GM23248 (cell line): ENCODE data around the gene FBXO46. TPM values are rescaled to one million over a fixed set of nuclear protein-coding genes. Genes with fewer than 3 reads are reported as not detected.

Experiments used
- DNase-seq: peaks from one replicate; pipeline ENCODE4 v3.0.0-alpha.2; 2015
- H2AFZ ChIP-seq: fragments of 200-600 bp; sonication (generic); 2 replicates; pipeline ENCODE4 v1.6.1; 2016; ENCODE audit warnings: antibody characterized with exemption
- H3F3A ChIP-seq: fragments of 200-600 bp; sonication (generic); 2 replicates; pipeline ENCODE4 v1.6.1; 2016; ENCODE audit warnings: mild to moderate bottlenecking, antibody characterized with exemption, mixed run types; ENCODE audit not compliant: insufficient read depth
- H3K27ac ChIP-seq: fragments of 200-600 bp; sonication (generic); 2 replicates; pipeline ENCODE4 v1.5.1; 2016; ENCODE audit warnings: mild to moderate bottlenecking
- H3K27me3 ChIP-seq: fragments of 200-600 bp; sonication (generic); replicated peaks from 2 replicates; pipeline ENCODE4 v1.6.1; 2016; ENCODE audit warnings: mild to moderate bottlenecking; ENCODE audit not compliant: insufficient read depth
- H3K36me3 ChIP-seq: fragments of 200-600 bp; sonication (generic); 2 replicates; pipeline ENCODE4 v1.6.1; 2016; ENCODE audit warnings: low read depth, mild to moderate bottlenecking
- H3K4me1 ChIP-seq: fragments of 200-600 bp; sonication (generic); 2 replicates; pipeline ENCODE4 v1.6.1; 2016; ENCODE audit warnings: mild to moderate bottlenecking; ENCODE audit not compliant: insufficient read depth
- H3K4me2 ChIP-seq: fragments of 200-600 bp; sonication (generic); one replicate; pipeline ENCODE4 v1.6.1; 2016; ENCODE audit warnings: mild to moderate bottlenecking; ENCODE audit not compliant: unreplicated experiment
- H3K4me3 ChIP-seq: fragments of 200-600 bp; sonication (generic); 2 replicates; pipeline ENCODE4 v1.5.1; 2016; ENCODE audit warnings: mild to moderate bottlenecking
- H3K79me2 ChIP-seq: fragments of 200-600 bp; sonication (generic); 2 replicates; pipeline ENCODE4 v1.6.1; 2016; ENCODE audit warnings: mild to moderate bottlenecking; ENCODE audit not compliant: insufficient read depth
- H3K9ac ChIP-seq: fragments of 200-600 bp; sonication (generic); 2 replicates; pipeline ENCODE4 v1.6.1; 2016; ENCODE audit warnings: mild to moderate bottlenecking
- H3K9me2 ChIP-seq: fragments of 200-600 bp; sonication (generic); 2 replicates; pipeline ENCODE4 v1.6.1; 2016; ENCODE audit warnings: mixed run types, mild to moderate bottlenecking, moderate library complexity; ENCODE audit not compliant: insufficient read depth
- H3K9me3 ChIP-seq: fragments of 200-600 bp; sonication (generic); one replicate; pipeline ENCODE4 v1.6.1; 2017; ENCODE audit warnings: low read depth
- H4K20me1 ChIP-seq: fragments of 200-600 bp; sonication (generic); 2 replicates; pipeline ENCODE4 v1.6.0; 2016; ENCODE audit not compliant: insufficient read depth
- EZH2 ChIP-seq: fragments of 200-600 bp; sonication (generic); IDR thresholded peaks from 2 replicates; pipeline ENCODE4 v1.6.1; 2018; ENCODE audit warnings: antibody characterized with exemption, mild to moderate bottlenecking; ENCODE audit not compliant: insufficient read depth, poor library complexity, severe bottlenecking
- EZH2phosphoT487 ChIP-seq: fragments of 200-600 bp; sonication (generic); IDR thresholded peaks from 2 replicates; pipeline ENCODE4 v1.6.1; 2018; ENCODE audit warnings: antibody characterized with exemption, moderate library complexity, mild to moderate bottlenecking, low read depth; ENCODE audit not compliant: insufficient read depth
- WGBS, 2 experiments: methylation state at CpG; one replicate each; pipeline ENCODE4 v1.1.6; 2015 to 2017; ENCODE audit warnings: low lambda C conversion rate in 2 of 2, low coverage in 1 of 2; ENCODE audit errors: missing lambda C conversion rate in 2 of 2; 5-methylcytosine and 5-hydroxymethylcytosine counted together
- in situ Hi-C: fragments of 300-500 bp; cut with MboI; formaldehyde crosslinking; loops from 2 replicates; pipeline ENCODE4 v1.15.0; 2020
- polyA plus RNA-seq: library from polyadenylated mRNA; unstranded; fragments of >200 nt; fragmentation: Nextera tagmentation; extraction: Ambion mirVana; gene quantifications from 2 replicates; pipeline ENCODE4 v1.2.1, GENCODE V29; 2016
- total RNA-seq: library from RNA; depleted of rRNA; stranded (reverse); fragments of >200 nt; shearing (Covaris generic); gene quantifications from 2 replicates; pipeline ENCODE4 v1.2.3, GENCODE V29; 2014

FBXO46 gene
- total and polyA plus RNA-seq, 2 experiments from 2014 or later: 3.1 to 6.3 TPM

DNA sequence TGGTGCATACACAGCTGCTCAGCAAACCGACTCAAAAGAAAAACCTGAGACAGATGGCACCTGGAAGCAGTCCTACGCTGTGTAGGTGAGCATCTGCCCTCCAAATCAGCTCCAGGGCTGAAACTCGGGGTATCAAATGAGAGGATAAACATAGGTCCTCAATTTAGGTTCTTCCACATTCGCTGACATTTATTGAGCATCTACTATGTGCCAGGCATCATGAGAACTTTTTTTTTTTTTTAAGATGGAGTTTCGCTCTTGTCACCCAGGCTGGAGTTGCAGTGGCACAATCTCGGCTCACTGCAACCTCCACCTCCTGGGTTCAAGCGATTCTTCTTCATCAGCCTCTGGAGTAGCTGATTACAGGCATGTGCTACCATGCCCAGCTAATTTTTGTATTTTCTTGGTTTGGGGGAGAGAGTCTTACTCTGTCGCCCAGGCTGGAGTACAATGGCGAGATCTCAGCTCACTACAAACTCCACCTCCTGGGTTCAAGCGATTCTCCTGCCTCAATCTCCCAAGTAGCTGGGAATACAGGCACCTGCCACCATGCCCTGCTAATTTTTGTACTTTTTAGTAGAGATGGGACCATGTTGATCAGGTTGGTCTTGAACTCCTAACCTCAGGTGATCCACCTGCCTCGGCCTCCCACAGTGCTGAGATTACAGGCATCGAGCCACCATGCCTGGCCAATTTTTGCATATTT lies 24.8 kb downstream of the FBXO46 start:
- Histone ChIP-seq H2AFZ (no peak overlapping the region), H3K9me3 (no peaks in the 10 kb centered on the region), H3K4me3 (no peak overlapping the region), H4K20me1 (no peaks in the 10 kb centered on the region), H3K79me2 (peaks cover 17% of the 10 kb centered on the region), H3K36me3 (no peaks in the 10 kb centered on the region), H3F3A (peaks cover 13% of the 10 kb centered on the region; the same call in 1 of the 2 replicates), H3K9ac (no peak overlapping the region), H3K9me2 (no peaks in the 10 kb centered on the region), H3K27me3 (no peaks in the 10 kb centered on the region), H3K4me1 (peaks cover 9% of the 10 kb centered on the region; the same call in 1 of the 2 replicates), H3K4me2 (no peak overlapping the region), H3K27ac (no peak overlapping the region)
- 82 to 85% methylated on average over 12 of the region's 12 CpGs for whole genome bisulfite sequencing, 2 experiments
- no peak for TF ChIP-seq EZH2phosphoT487
- no peak for TF ChIP-seq EZH2
- no peak for DNase-seq
- in situ Hi-C loops: no loop called here

DNA sequence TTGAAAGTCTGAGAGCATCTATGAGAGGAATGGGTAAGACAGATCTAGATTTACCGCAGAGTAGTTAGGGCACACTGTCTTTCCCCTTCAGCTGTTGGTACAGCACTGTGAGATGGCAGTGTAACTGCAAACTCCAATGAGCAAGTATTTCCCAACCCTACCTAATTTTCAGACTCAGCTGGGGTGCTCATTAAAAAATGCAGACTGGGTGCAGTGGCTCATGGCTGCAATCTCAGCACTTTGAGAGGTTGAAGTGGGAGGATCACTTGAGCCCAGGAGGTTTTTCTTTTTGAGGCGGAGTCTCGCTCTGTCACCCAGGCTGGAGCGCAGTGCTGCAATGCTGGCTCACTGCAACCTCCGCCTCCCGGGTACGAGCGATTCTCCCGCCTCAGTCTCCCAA lies 25.6 kb downstream of the FBXO46 start:
- WGBS, 2 experiments: 93 to 95% methylated on average over 9 of the region's 9 CpGs
- in situ Hi-C loops: no loop called here
- Histone ChIP-seq H3K9me2 (no peaks in the 10 kb centered on the region), H3K9me3 (no peaks in the 10 kb centered on the region), H3K4me1 (peaks cover 9% of the 10 kb centered on the region; the same call in 1 of the 2 replicates), H2AFZ (no peak overlapping the region), H3K36me3 (no peaks in the 10 kb centered on the region), H3K27ac (no peak overlapping the region), H4K20me1 (no peaks in the 10 kb centered on the region), H3K4me3 (no peak overlapping the region), H3K79me2 (peaks cover 10% of the 10 kb centered on the region; the same call in 1 of the 2 replicates), H3K9ac (no peak overlapping the region), H3F3A (peaks cover 13% of the 10 kb centered on the region; the same call in 1 of the 2 replicates), H3K27me3 (no peaks in the 10 kb centered on the region), H3K4me2 (no peak overlapping the region)
- no peak for DNase-seq
- no peak for TF ChIP-seq EZH2phosphoT487
- no peak for TF ChIP-seq EZH2

DNA sequence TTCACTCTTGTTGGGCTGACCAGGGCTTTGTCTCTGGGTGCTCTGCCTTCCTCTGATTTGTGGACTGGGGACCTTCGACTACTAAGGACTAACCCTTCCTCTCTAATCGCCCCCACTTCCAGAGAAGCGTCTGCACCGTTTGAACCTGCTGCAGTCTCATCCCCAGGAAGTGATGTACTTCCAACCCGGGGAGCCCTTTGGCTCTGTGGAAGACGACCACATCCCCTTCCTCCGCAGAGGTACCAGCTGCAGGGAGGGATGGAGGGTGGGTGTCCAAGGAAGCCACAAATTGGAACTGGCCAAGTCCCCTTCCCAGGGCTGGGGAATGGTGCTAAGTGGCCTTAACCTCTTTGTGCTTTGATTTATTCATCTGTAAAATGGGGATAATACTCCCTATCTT lies 29.0 kb downstream of the FBXO46 start:
- Histone ChIP-seq H3K36me3 (no peaks in the 10 kb centered on the region), H3K9ac (no peak overlapping the region), H3F3A (peaks cover 2% of the 10 kb centered on the region; the same call in 1 of the 2 replicates), H3K9me3 (no peaks in the 10 kb centered on the region), H3K27ac (no peak overlapping the region), H3K79me2 (no peaks in the 10 kb centered on the region), H3K4me2 (no peak overlapping the region), H4K20me1 (no peaks in the 10 kb centered on the region), H2AFZ (no peak overlapping the region), H3K27me3 (no peaks in the 10 kb centered on the region), H3K9me2 (no peaks in the 10 kb centered on the region), H3K4me1 (peaks cover 5% of the 10 kb centered on the region; the same call in 1 of the 2 replicates), H3K4me3 (no peak overlapping the region)
- TF ChIP-seq EZH2phosphoT487 (no peak), EZH2 (no peak)
- DNase-seq: no peak
- in situ Hi-C loops: no loop called here
- 96 to 99% methylated on average over 7 of the region's 7 CpGs for WGBS, 2 experiments

DNA sequence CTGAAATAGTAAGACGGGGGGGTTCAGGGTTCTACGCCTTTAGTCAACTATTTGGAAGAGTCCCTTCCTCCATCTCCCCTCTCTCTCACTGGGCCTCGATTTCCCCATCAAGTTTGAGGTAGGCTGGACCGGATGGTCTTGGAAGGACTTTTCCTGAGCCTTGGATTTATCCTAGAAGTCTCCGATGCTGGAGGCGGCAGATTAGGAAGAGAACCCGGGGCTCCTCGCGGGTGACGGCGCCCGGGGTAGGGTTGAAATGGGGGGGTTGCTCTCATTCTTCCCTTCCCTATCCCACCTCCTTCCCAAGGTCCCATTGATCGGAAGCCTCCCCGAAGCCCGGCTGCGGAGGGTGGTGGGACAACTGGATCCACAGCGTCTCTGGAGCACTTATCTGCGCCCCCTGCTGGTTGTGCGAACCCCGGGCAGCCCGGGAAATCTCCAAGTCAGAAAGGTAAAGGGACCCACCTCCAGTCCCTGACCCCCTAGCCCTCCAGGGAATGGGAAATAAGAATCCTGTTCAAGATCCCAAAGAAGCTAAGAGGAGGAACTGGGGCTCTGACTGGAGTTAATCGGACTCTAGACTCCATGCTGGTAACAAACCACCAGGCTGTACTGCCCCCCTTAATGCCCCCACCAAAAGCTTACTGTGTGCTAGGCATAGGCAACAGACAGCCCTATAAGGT lies 37.4 kb downstream of the FBXO46 start:
- Histone ChIP-seq H4K20me1 (no peaks in the 10 kb centered on the region), H3K9me2 (no peaks in the 10 kb centered on the region), H3K79me2 (peaks cover 34% of the 10 kb centered on the region), H3F3A (no peaks in the 10 kb centered on the region), H3K9ac (peak overlapping the region; percentile 95), H3K36me3 (peaks cover 2% of the 10 kb centered on the region; the same call in 1 of the 2 replicates), H3K9me3 (no peaks in the 10 kb centered on the region), H3K4me1 (peaks cover 10% of the 10 kb centered on the region), H3K4me2 (peak overlapping the region; percentile 93), H3K27me3 (no peaks in the 10 kb centered on the region), H3K27ac (peak overlapping the region; percentile 89), H2AFZ (peak overlapping the region; percentile 92), H3K4me3 (peak overlapping the region; percentile 86)
- DNase-seq: peak; percentile 86
- TF ChIP-seq EZH2phosphoT487 (no peak), EZH2 (no peak)
- in situ Hi-C loops: no loop called here
- 1 to 2% methylated on average over 22 of the region's 22 CpGs for WGBS, 2 experiments
